ENCODE results near the gene POMP. TPM values are rescaled to one million over a fixed set of nuclear protein-coding genes. Genes with fewer than 3 reads are reported as not detected.
A peak's percentile ranks its signal among the peaks of the same experiment; 100 is the strongest.

Gene POMP
- total RNA-seq, 2 experiments from 2014 or later: 25.8 to 28.5 TPM

- H3K9me3 Mint-ChIP-seq: no peaks in the 10 kb centered on the region
- no peaks in the 10 kb centered on the region for H3K27me3 ChIP-seq (ENCODE audit: control insufficient read depth in 1 of 2, insufficient read depth in 2 of 2, low read length in 2 of 2)
- peaks cover 34% of the 10 kb centered on the region for H3K4me1 Mint-ChIP-seq (ENCODE audit: low read depth)
- intact Hi-C loops (cut with DNase I, micrococcal nuclease): loop anchor here in 1 of 2 experiments (10.0 kb wide), 1 partner anchor 1542 kb away; the partner anchor contains the start of gene USP12
- ATAC-seq (ENCODE audit: poor library complexity) (no peak), DNase-seq (no peak)
- H3K27me3 Mint-ChIP-seq: no peaks in the 10 kb centered on the region
- peak overlapping the region; percentile 88 for H3K27ac Mint-ChIP-seq
- ChIA-PET CTCF (interaction anchor here (1.0 kb wide), 1 partner anchor 18 kb away, joined by 3 read pairs; no protein-coding TSS in a partner anchor), POLR2A (interaction anchor here (4.0 kb wide), 1 partner anchor 58 kb away, joined by 57 read pairs; the partner anchor contains the start of gene POMP)
- no peak for TF ChIP-seq CTCF (IDR thresholded peaks at IDR 0.05)
- H3K27ac ChIP-seq (ENCODE audit: low read depth in 1 of 2, low read length in 2 of 2): no peak overlapping the region
- H3K4me1 ChIP-seq (ENCODE audit: insufficient read depth, low read length): peaks cover 24% of the 10 kb centered on the region
- H3K4me3 Mint-ChIP-seq: peak overlapping the region; percentile 94
- H3K9me3 ChIP-seq (ENCODE audit: control insufficient read depth in 1 of 2, insufficient read depth in 1 of 2, low read length in 2 of 2): no peaks in the 10 kb centered on the region
- H3K36me3 ChIP-seq (ENCODE audit: insufficient read depth, low read length): peaks cover 6% of the 10 kb centered on the region
- H3K4me3 ChIP-seq (ENCODE audit: low read length): no peak overlapping the region
- H3K36me3 Mint-ChIP-seq (ENCODE audit: low read depth): peaks cover 39% of the 10 kb centered on the region
These were observed 58.2 kb downstream of the POMP start for GRCh38 chr13:28717170-28717569.

- H3K4me1 Mint-ChIP-seq (ENCODE audit: low read depth): peaks cover 34% of the 10 kb centered on the region
- ATAC-seq (ENCODE audit: poor library complexity) (peak; percentile 0), DNase-seq (no peak)
- no peak for TF ChIP-seq CTCF (IDR thresholded peaks at IDR 0.05)
- H3K4me3 ChIP-seq (ENCODE audit: low read length): peak overlapping the region; percentile 95
- H3K4me1 ChIP-seq (ENCODE audit: insufficient read depth, low read length): peaks cover 24% of the 10 kb centered on the region
- H3K27ac Mint-ChIP-seq: peak overlapping the region; percentile 88
- CTCF ChIA-PET: interaction anchor here (1.5 kb wide), 1 partner anchor 61 kb away, joined by 3 read pairs; no protein-coding TSS in a partner anchor
- H3K9me3 Mint-ChIP-seq: no peaks in the 10 kb centered on the region
- no peaks in the 10 kb centered on the region for H3K27me3 Mint-ChIP-seq
- H3K36me3 Mint-ChIP-seq (ENCODE audit: low read depth): peaks cover 30% of the 10 kb centered on the region
- H3K36me3 ChIP-seq (ENCODE audit: insufficient read depth, low read length): peaks cover 2% of the 10 kb centered on the region
- H3K27me3 ChIP-seq (ENCODE audit: control insufficient read depth in 1 of 2, insufficient read depth in 2 of 2, low read length in 2 of 2): no peaks in the 10 kb centered on the region
- POLR2A ChIA-PET: interaction anchor here (1.0 to 4.0 kb wide), 5 partner anchors 10 to 581 kb away, joined by 3 to 57 read pairs (median 5); partner anchors contain the start of genes PAN3 and POMP
- H3K9me3 ChIP-seq (ENCODE audit: control insufficient read depth in 1 of 2, insufficient read depth in 1 of 2, low read length in 2 of 2): no peaks in the 10 kb centered on the region
- peak overlapping the region; percentile 74 to 76 for H3K27ac ChIP-seq (ENCODE audit: low read depth in 1 of 2, low read length in 2 of 2)
- peak overlapping the region; percentile 94 for H3K4me3 Mint-ChIP-seq
- intact Hi-C loops (cut with DNase I, micrococcal nuclease): loop anchor here (1.0 to 10.0 kb wide), 3 partner anchors 59 to 1543 kb away; partner anchors contain the start of genes POMP (in 1 of the 2) and USP12 (in 1 of the 2)
These were observed 59.2 kb downstream of the POMP start for GRCh38 chr13:28718196-28718542.

- H3K27ac Mint-ChIP-seq: peak within 1 kb of the TSS; percentile 88
- no peaks in the 10 kb centered on the region for H3K36me3 ChIP-seq (ENCODE audit: insufficient read depth, low read length)
- peak; percentile 94 to 98 (median 97) for DNase-seq
- ChIA-PET POLR2A (interaction anchor here (1.0 to 4.0 kb wide), 5 partner anchors 10 to 581 kb away, joined by 3 to 57 read pairs (median 5); partner anchors contain the start of genes PAN3 and POMP), CTCF (interaction anchor here (1.5 kb wide), 1 partner anchor 61 kb away, joined by 3 read pairs; no protein-coding TSS in a partner anchor)
- H3K4me3 Mint-ChIP-seq: peak within 1 kb of the TSS; percentile 94
- H3K9me3 Mint-ChIP-seq: no peaks in the 10 kb centered on the region
- H3K36me3 Mint-ChIP-seq (ENCODE audit: low read depth): peaks cover 24% of the 10 kb centered on the region
- no peaks in the 10 kb centered on the region for H3K27me3 Mint-ChIP-seq
- intact Hi-C loops (cut with DNase I, micrococcal nuclease): loop anchor here (1.0 to 10.0 kb wide), 3 partner anchors 60 to 1544 kb away; partner anchors contain the start of genes POMP (in 1 of the 2) and USP12 (in 1 of the 2)
- H3K27me3 ChIP-seq (ENCODE audit: control insufficient read depth in 1 of 2, insufficient read depth in 2 of 2, low read length in 2 of 2): no peaks in the 10 kb centered on the region
- TF ChIP-seq CTCF (IDR thresholded peaks at IDR 0.05): no peak
- H3K9me3 ChIP-seq (ENCODE audit: control insufficient read depth in 1 of 2, insufficient read depth in 1 of 2, low read length in 2 of 2): no peaks in the 10 kb centered on the region
- H3K4me1 Mint-ChIP-seq (ENCODE audit: low read depth): peaks cover 34% of the 10 kb centered on the region
- peaks cover 24% of the 10 kb centered on the region for H3K4me1 ChIP-seq (ENCODE audit: insufficient read depth, low read length)
- H3K4me3 ChIP-seq (ENCODE audit: low read length): peak within 1 kb of the TSS; percentile 95
- H3K27ac ChIP-seq (ENCODE audit: low read depth in 1 of 2, low read length in 2 of 2): peak within 1 kb of the TSS; percentile 74 to 76
- peak; percentile 98 for ATAC-seq (ENCODE audit: poor library complexity)
These were observed 59.8 kb downstream of the POMP start, which contains the start of gene SLC46A3 for GRCh38 chr13:28718543-28719226. TSS of gene SLC46A3 (minus strand) at chr13:28718970. CDS start at chr13:28717998, 972 bp downstream.

Data from CD4-positive, alpha-beta T cell (primary cell).